Trophoblast cell (in vitro differentiated cells and primary cell): ENCODE results near the gene ADARB2.
"Not testable (repeated sequence)": the region's sequence is repeated elsewhere in the genome, so short reads cannot be mapped to it uniquely, and the experiment has no call there.

Experiments used
- DNase-seq, 2 donors: peaks; one replicate each; pipeline ENCODE4 v3.0.0-alpha.2; 2016
- H2AFZ ChIP-seq: 2 replicates; pipeline ENCODE4 v1.6.1; 2013; ENCODE audit warnings: low read length, moderate library complexity, mild to moderate bottlenecking; ENCODE audit not compliant: insufficient read depth, poor library complexity
- H2AK5ac ChIP-seq: 2 replicates; pipeline ENCODE4 v1.6.1; 2013; ENCODE audit warnings: mild to moderate bottlenecking, low read length
- H2BK120ac ChIP-seq: 2 replicates; pipeline ENCODE4 v1.6.1; 2013; ENCODE audit warnings: low read length, mild to moderate bottlenecking, moderate library complexity; ENCODE audit not compliant: insufficient read depth, poor library complexity
- H2BK12ac ChIP-seq: 2 replicates; pipeline ENCODE4 v1.6.1; 2013; ENCODE audit warnings: mild to moderate bottlenecking, low read length, moderate library complexity
- H2BK5ac ChIP-seq: 2 replicates; pipeline ENCODE4 v1.6.1; 2013; ENCODE audit warnings: low read length, low read depth, moderate library complexity, mild to moderate bottlenecking; ENCODE audit not compliant: poor library complexity
- H3K14ac ChIP-seq: 2 replicates; pipeline ENCODE4 v1.6.1; 2013; ENCODE audit warnings: mild to moderate bottlenecking, low read length
- H3K18ac ChIP-seq: 2 replicates; pipeline ENCODE4 v1.6.1; 2013; ENCODE audit warnings: mild to moderate bottlenecking, low read length
- H3K23ac ChIP-seq: 2 replicates; pipeline ENCODE4 v1.6.1; 2013; ENCODE audit warnings: low read length
- H3K27ac ChIP-seq: 2 replicates; pipeline ENCODE4 v1.5.1; 2013; ENCODE audit warnings: low read depth, mild to moderate bottlenecking, inconsistent platforms, low read length, moderate library complexity
- H3K27me3 ChIP-seq: 2 replicates; pipeline ENCODE4 v1.6.1; 2013; ENCODE audit warnings: inconsistent platforms, mild to moderate bottlenecking, low read length, moderate library complexity; ENCODE audit not compliant: insufficient read depth
- H3K36me3 ChIP-seq, 2 experiments: 1 replicate in 1 of 2; 2 replicates in 1 of 2; pipeline ENCODE4 v1.6.1; 2013; ENCODE audit warnings: low read length in 2 of 2, mild to moderate bottlenecking in 2 of 2, moderate library complexity in 1 of 2; ENCODE audit not compliant: insufficient read depth in 2 of 2, control insufficient read depth in 1 of 2
- H3K4ac ChIP-seq: 2 replicates; pipeline ENCODE4 v1.6.1; 2013; ENCODE audit warnings: low read depth, mild to moderate bottlenecking, low read length, moderate library complexity
- H3K4me1 ChIP-seq, 2 experiments: 1 replicate in 1 of 2; 2 replicates in 1 of 2; pipeline ENCODE4 v1.6.1; 2013; ENCODE audit warnings: low read length in 2 of 2, mild to moderate bottlenecking in 2 of 2, moderate library complexity in 1 of 2; ENCODE audit not compliant: insufficient read depth in 2 of 2, control insufficient read depth in 1 of 2
- H3K4me2 ChIP-seq: 2 replicates; pipeline ENCODE4 v1.6.1; 2013; ENCODE audit warnings: inconsistent platforms, mild to moderate bottlenecking, low read length, moderate library complexity
- H3K4me3 ChIP-seq: 2 replicates; pipeline ENCODE4 v1.5.1; 2013; ENCODE audit warnings: mild to moderate bottlenecking, low read depth, low read length, inconsistent platforms
- H3K79me1 ChIP-seq: one replicate; pipeline ENCODE4 v1.6.1; 2013; ENCODE audit warnings: low read length
- H3K79me2 ChIP-seq: 2 replicates; pipeline ENCODE4 v1.6.1; 2013; ENCODE audit warnings: low read length, mild to moderate bottlenecking; ENCODE audit not compliant: control insufficient read depth, insufficient read depth, poor library complexity
- H3K9ac ChIP-seq: 2 replicates; pipeline ENCODE4 v1.6.1; 2013; ENCODE audit warnings: mild to moderate bottlenecking, low read length
- H3K9me3 ChIP-seq: 2 replicates; pipeline ENCODE4 v1.6.1; 2013; ENCODE audit warnings: low read depth, mild to moderate bottlenecking, control low read depth, inconsistent platforms, low read length; ENCODE audit not compliant: insufficient read depth
- H4K12ac ChIP-seq: 2 replicates; pipeline ENCODE4 v1.6.1; 2013; ENCODE audit warnings: low read depth, mild to moderate bottlenecking, low read length, moderate library complexity
- H4K8ac ChIP-seq: 2 replicates; pipeline ENCODE4 v1.6.1; 2013; ENCODE audit warnings: low read depth, mild to moderate bottlenecking, low read length, moderate library complexity
- H4K91ac ChIP-seq: one replicate; pipeline ENCODE4 v1.6.1; 2013; ENCODE audit warnings: low read depth, mild to moderate bottlenecking, low read length, moderate library complexity
- WGBS: extraction: QIAGEN DNeasy Blood & Tissue Kit; methylation state at CpG from one replicate; pipeline ENCODE4 v1.1.7; 2013; ENCODE audit warnings: missing lambda C conversion rate; ENCODE audit not compliant: insufficient read length, insufficient coverage; ENCODE audit errors: extremely low coverage; 5-methylcytosine and 5-hydroxymethylcytosine counted together

The ADARB2 gene

GRCh38 chr10:1226907-1227306 lies 510.4 kb downstream of the ADARB2 start:
- not testable (repeated sequence) for H4K91ac ChIP-seq, H3K18ac ChIP-seq, H3K23ac ChIP-seq, H2AFZ ChIP-seq, H2BK12ac ChIP-seq, H3K4me2 ChIP-seq, H3K27me3 ChIP-seq, H2BK5ac ChIP-seq, H3K4me3 ChIP-seq, H2AK5ac ChIP-seq, H2BK120ac ChIP-seq, H3K4me1 ChIP-seq, H3K4ac ChIP-seq, H3K9ac ChIP-seq, H3K9me3 ChIP-seq, H3K27ac ChIP-seq, H3K14ac ChIP-seq, H3K79me1 ChIP-seq, H3K79me2 ChIP-seq, DNase-seq, H4K8ac ChIP-seq, H4K12ac ChIP-seq, H3K36me3 ChIP-seq
- WGBS = no CpG with 5 or more reads among the region's 8 CpGs

- H3K9ac ChIP-seq, H3K27me3 ChIP-seq, H2BK120ac ChIP-seq, H4K12ac ChIP-seq, H3K79me2 ChIP-seq, H3K14ac ChIP-seq, H3K4ac ChIP-seq, H4K91ac ChIP-seq, H4K8ac ChIP-seq, H2AFZ ChIP-seq, H3K36me3 ChIP-seq, H3K4me1 ChIP-seq, H2BK5ac ChIP-seq, H3K23ac ChIP-seq, H3K79me1 ChIP-seq, H2BK12ac ChIP-seq, DNase-seq, H3K27ac ChIP-seq, H2AK5ac ChIP-seq, H3K18ac ChIP-seq, H3K4me2 ChIP-seq: not testable (repeated sequence)
- no CpG with 5 or more reads among the region's 1 CpG for WGBS
- Histone ChIP-seq H3K4me3 (peak overlapping the region; percentile 26), H3K9me3 (peaks cover 12% of the 10 kb centered on the region)
Observed at GRCh38 chr10:1219874-1220273, 517.5 kb downstream of the ADARB2 start.

GRCh38 chr10:1217661-1218060 lies 519.7 kb downstream of the ADARB2 start:
- Histone ChIP-seq H2AK5ac (no peak overlapping the region), H3K4me1 (no peaks in the 10 kb centered on the region), H2AFZ (no peak overlapping the region), H3K9me3 (peaks cover 12% of the 10 kb centered on the region), H2BK120ac (no peak overlapping the region), H3K27ac (no peak overlapping the region), H3K4me2 (no peak overlapping the region), H3K4ac (no peak overlapping the region), H2BK12ac (no peak overlapping the region), H4K91ac (no peak overlapping the region), H3K14ac (no peak overlapping the region), H3K4me3 (no peak overlapping the region), H2BK5ac (no peak overlapping the region), H3K79me2 (no peaks in the 10 kb centered on the region), H3K18ac (no peak overlapping the region), H4K12ac (no peak overlapping the region), H3K36me3 (no peaks in the 10 kb centered on the region), H4K8ac (no peak overlapping the region), H3K27me3 (no peaks in the 10 kb centered on the region), H3K23ac (no peak overlapping the region), H3K9ac (no peak overlapping the region), H3K79me1 (no peaks in the 10 kb centered on the region)
- WGBS = no CpG with 5 or more reads among the region's 9 CpGs
- DNase-seq = no peak

GRCh38 chr10:1217237-1217587 lies 520.1 kb downstream of the ADARB2 start:
- H3K9me3 ChIP-seq = peaks cover 12% of the 10 kb centered on the region
- WGBS = no CpG with 5 or more reads among the region's 14 CpGs
- H3K14ac ChIP-seq = no peak overlapping the region
- H3K4ac ChIP-seq = no peak overlapping the region
- no peaks in the 10 kb centered on the region for H3K79me1 ChIP-seq
- no peak for DNase-seq
- no peak overlapping the region for H3K9ac ChIP-seq
- no peak overlapping the region for H2AFZ ChIP-seq
- H2BK120ac ChIP-seq = no peak overlapping the region
- H4K12ac ChIP-seq = no peak overlapping the region
- H4K8ac ChIP-seq = no peak overlapping the region
- no peak overlapping the region for H3K27ac ChIP-seq
- H3K79me2 ChIP-seq = no peaks in the 10 kb centered on the region
- H2AK5ac ChIP-seq = no peak overlapping the region
- no peak overlapping the region for H2BK12ac ChIP-seq
- no peaks in the 10 kb centered on the region for H3K27me3 ChIP-seq
- no peak overlapping the region for H3K23ac ChIP-seq
- H3K4me1 ChIP-seq = no peaks in the 10 kb centered on the region
- H4K91ac ChIP-seq = no peak overlapping the region
- no peak overlapping the region for H3K18ac ChIP-seq
- no peak overlapping the region for H3K4me3 ChIP-seq
- H2BK5ac ChIP-seq = no peak overlapping the region
- H3K4me2 ChIP-seq = no peak overlapping the region
- H3K36me3 ChIP-seq = no peaks in the 10 kb centered on the region
